NB4 (cell line): ENCODE data around the gene ALB.

ENCODE experiments used
- DNase-seq: peaks from one replicate; pipeline ENCODE4 v3.0.0; 2010; ENCODE audit warnings: low read depth
- H3K4me3 ChIP-seq: one replicate; pipeline ENCODE4 v1.5.1; 2011; ENCODE audit warnings: mild to moderate bottlenecking, low read depth, low read length, moderate library complexity
- MYC ChIP-seq: IDR thresholded peaks from 2 replicates; pipeline ENCODE4 v1.6.1; 2011; ENCODE audit warnings: low read depth, low read length
- POLR2A ChIP-seq: IDR thresholded peaks from 2 replicates; pipeline ENCODE4 v1.6.1; 2011; ENCODE audit warnings: mild to moderate bottlenecking; ENCODE audit not compliant: insufficient read length; ENCODE audit errors: extremely low read depth
- TF ChIP-seq, protein P1 (sequence below): IDR thresholded peaks from one replicate; pipeline ENCODE4 v1.5.1; 2012; ENCODE audit warnings: low read depth, low read length
- TF ChIP-seq, protein P2 (sequence below): IDR thresholded peaks from 2 replicates; pipeline ENCODE4 v1.6.1; 2011; ENCODE audit warnings: low read depth, low read length

ALB gene

DNA sequence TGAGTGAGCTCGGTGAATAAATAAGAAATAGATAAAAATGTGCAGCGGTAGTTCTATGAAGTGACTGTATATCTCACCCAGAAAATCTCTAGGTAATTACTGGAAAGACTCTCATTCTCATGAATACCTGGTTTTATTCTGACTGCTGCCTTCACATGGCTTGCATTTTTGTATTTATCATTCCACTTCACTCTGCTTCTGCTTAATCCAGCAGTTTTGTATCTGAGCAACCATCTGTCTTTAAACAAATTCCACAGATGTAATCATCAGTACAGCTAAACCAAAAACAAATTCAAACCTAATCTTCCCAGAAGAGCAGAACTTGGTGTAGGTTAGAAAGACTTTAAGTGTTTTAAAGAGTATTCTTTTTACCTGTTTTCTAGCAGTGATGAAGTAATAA, 11.2 kb upstream of the ALB start:
- TF ChIP-seq, protein P1, sequence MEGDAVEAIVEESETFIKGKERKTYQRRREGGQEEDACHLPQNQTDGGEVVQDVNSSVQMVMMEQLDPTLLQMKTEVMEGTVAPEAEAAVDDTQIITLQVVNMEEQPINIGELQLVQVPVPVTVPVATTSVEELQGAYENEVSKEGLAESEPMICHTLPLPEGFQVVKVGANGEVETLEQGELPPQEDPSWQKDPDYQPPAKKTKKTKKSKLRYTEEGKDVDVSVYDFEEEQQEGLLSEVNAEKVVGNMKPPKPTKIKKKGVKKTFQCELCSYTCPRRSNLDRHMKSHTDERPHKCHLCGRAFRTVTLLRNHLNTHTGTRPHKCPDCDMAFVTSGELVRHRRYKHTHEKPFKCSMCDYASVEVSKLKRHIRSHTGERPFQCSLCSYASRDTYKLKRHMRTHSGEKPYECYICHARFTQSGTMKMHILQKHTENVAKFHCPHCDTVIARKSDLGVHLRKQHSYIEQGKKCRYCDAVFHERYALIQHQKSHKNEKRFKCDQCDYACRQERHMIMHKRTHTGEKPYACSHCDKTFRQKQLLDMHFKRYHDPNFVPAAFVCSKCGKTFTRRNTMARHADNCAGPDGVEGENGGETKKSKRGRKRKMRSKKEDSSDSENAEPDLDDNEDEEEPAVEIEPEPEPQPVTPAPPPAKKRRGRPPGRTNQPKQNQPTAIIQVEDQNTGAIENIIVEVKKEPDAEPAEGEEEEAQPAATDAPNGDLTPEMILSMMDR: no peak
- TF ChIP-seq POLR2A (no peak), MYC (no peak)
- TF ChIP-seq, protein P2, sequence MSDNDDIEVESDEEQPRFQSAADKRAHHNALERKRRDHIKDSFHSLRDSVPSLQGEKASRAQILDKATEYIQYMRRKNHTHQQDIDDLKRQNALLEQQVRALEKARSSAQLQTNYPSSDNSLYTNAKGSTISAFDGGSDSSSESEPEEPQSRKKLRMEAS: no peak
- no peak for DNase-seq
- no peak overlapping the region for H3K4me3 ChIP-seq

DNA sequence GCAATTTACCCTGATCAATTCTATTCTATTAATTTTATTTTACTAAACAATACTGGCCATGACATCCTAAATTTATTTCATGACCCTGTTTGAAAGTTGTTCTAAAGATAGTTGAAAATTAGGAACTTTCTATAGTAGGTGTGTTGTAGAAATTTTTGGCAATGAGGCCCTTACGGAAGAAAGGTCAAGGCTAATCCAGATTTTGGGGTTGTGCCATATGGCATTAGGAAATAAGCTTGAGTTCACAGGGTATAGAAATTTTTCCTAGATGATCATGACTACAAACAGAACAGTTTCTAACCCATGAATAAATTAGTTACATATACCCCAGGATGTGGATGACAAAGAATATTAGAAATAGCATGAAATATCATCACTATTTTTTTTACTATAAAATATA, 7.8 kb upstream of the ALB start:
- TF ChIP-seq POLR2A: no peak
- TF ChIP-seq, protein P2: no peak
- TF ChIP-seq, protein P1: no peak
- TF ChIP-seq MYC: no peak
- no peak for DNase-seq
- H3K4me3 ChIP-seq: no peak overlapping the region

DNA sequence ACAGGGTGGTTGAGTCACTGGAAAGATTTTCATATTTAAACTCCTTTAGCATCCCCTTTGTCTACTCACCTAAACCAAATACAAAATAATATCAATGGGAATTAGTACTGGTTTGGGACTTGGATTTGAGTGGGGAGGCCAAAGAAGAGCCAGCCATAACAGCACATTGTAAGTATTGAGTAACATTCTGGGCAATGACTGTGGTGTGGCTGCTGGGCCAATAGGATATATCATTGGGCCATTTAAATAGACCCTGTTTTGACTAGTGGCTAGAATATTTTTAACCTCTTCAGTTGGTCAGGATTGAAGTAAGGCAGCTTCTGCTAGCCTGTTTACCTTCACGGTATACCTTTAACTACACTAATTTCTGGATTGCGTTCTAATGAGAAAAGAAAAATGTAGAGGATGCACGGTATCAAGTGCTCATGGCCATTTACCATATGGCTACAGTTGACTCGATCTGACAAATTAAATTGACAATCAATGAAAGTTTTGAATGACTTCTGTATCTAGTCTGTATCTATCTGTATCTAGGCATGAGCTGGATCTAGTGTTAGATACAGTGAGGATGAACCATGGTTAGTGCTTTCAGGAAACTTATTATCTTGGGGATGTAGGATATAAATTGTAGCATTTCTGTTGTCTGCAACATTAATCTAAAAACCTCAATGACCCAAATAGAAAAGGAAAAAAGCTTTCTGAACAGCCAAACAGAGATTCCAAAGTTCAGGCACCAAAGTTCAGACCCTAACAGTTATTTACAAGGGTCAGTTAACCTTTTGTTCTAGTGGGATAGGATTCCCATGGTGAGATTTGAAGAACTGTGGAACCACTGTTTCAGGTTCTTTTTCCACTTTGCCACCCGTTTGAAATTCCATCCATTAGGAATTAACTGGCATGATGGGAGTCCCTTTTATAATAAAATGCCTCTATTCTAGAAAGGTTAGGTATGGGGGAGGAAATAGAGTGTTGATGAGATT, 6.8 kb upstream of the ALB start:
- TF ChIP-seq, protein P2: no peak
- TF ChIP-seq, protein P1: no peak
- TF ChIP-seq MYC: no peak
- TF ChIP-seq POLR2A: no peak
- DNase-seq: no peak
- no peak overlapping the region for H3K4me3 ChIP-seq

DNA sequence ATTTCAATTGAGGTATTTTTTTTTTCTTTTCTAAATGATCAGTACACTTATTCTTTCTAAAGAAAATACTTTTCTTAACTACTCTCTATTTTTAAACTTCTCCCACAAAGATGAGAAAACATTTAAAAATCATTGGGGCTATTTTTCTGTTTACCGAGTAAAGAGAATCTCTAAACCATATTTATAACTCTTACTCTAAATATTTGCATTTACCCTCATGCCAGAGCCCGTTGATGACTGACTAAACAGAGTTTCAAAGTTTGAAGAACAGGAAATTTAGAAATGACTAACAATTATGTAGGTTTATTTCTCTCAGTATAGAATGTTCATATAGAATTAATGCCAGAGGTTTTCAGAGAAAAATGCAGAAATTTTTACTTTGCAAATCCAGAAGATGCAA, 2.7 kb upstream of the ALB start:
- no peak for DNase-seq
- TF ChIP-seq MYC (no peak), POLR2A (no peak)
- TF ChIP-seq, protein P1: no peak
- TF ChIP-seq, protein P2: no peak
- no peak overlapping the region for H3K4me3 ChIP-seq

DNA sequence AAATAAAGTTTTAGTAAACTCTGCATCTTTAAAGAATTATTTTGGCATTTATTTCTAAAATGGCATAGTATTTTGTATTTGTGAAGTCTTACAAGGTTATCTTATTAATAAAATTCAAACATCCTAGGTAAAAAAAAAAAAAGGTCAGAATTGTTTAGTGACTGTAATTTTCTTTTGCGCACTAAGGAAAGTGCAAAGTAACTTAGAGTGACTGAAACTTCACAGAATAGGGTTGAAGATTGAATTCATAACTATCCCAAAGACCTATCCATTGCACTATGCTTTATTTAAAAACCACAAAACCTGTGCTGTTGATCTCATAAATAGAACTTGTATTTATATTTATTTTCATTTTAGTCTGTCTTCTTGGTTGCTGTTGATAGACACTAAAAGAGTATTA, 370 bp downstream of the ALB start:
- no peak overlapping the region for H3K4me3 ChIP-seq
- DNase-seq: no peak
- TF ChIP-seq, protein P1: no peak
- TF ChIP-seq, protein P2: no peak
- TF ChIP-seq POLR2A: no peak
- no peak for TF ChIP-seq MYC
